ENCODE data around the gene TWF1.
A peak's percentile ranks its signal among the peaks of the same experiment; 100 is the strongest.

GRCh38 chr12:43758728-43759563, 47.2 kb downstream of the TWF1 start, which contains the start of the genes IRAK4 and PUS7L:
- TF ChIP-seq CTCF (conservative IDR thresholded peaks at IDR 0.05) (peak; percentile 38), ZFX (IDR thresholded peaks at IDR 0.05) (0 out of 2 replicates have a peak, but pooled peaks have one; percentile 22)

All from C4-2B (cell line).